Measurements from ENCODE around the gene NANOS1. TPM values are rescaled to one million over a fixed set of nuclear protein-coding genes. Genes with fewer than 3 reads are reported as not detected.

The NANOS1 gene
- total and polyA plus RNA-seq, 10 donors: 0.09 to 0.86 (median 0.40) TPM

DNA sequence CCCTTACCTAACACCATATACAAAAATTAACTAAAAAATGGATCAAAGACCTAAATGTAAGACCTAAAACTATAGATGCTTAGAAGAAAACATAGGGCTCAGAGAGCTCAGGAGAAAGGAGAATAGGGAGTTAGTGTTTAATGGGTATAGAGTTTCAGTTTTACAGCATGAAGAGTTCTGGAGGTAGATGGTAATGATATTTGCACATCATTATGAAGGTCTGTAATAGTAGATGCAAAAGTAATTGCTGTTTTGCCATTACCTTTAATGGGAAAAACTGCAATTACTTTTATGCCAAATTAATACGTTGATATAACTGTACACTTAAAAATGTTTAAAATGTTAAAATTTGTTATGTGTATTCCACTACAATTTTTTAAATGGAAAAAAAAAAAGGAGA, 39.2 kb upstream of the NANOS1 start:
- H3K4me3 ChIP-seq: no peak overlapping the region
- H3K36me3 ChIP-seq: no peaks in the 10 kb centered on the region
- WGBS, 5 donors: 81 to 98% (median 92%) methylated on average over 1 of the region's 1 CpG
- intact Hi-C loops (cut with DNase I; ENCODE audit: low total_unique reads): no loop called here
- no peak for DNase-seq
- no peaks in the 10 kb centered on the region for H3K27me3 ChIP-seq (replicated peaks in 1 of 7)
- H3K9me3 ChIP-seq: peaks cover 0 to 24% (median 17%) of the 10 kb centered on the region in 8 donors
- TF ChIP-seq, protein P1, sequence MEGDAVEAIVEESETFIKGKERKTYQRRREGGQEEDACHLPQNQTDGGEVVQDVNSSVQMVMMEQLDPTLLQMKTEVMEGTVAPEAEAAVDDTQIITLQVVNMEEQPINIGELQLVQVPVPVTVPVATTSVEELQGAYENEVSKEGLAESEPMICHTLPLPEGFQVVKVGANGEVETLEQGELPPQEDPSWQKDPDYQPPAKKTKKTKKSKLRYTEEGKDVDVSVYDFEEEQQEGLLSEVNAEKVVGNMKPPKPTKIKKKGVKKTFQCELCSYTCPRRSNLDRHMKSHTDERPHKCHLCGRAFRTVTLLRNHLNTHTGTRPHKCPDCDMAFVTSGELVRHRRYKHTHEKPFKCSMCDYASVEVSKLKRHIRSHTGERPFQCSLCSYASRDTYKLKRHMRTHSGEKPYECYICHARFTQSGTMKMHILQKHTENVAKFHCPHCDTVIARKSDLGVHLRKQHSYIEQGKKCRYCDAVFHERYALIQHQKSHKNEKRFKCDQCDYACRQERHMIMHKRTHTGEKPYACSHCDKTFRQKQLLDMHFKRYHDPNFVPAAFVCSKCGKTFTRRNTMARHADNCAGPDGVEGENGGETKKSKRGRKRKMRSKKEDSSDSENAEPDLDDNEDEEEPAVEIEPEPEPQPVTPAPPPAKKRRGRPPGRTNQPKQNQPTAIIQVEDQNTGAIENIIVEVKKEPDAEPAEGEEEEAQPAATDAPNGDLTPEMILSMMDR (IDR thresholded peaks at IDR 0.05 in 8 of 11, conservative IDR thresholded peaks at IDR 0.05 in 3 of 11): no peak
- TF ChIP-seq POLR2AphosphoS5 (IDR thresholded peaks at IDR 0.05): no peak
- TF ChIP-seq POLR2A (IDR thresholded peaks at IDR 0.05): no peak
- H3K4me1 ChIP-seq: no peaks in the 10 kb centered on the region
- H3K27ac ChIP-seq: no peak overlapping the region

DNA sequence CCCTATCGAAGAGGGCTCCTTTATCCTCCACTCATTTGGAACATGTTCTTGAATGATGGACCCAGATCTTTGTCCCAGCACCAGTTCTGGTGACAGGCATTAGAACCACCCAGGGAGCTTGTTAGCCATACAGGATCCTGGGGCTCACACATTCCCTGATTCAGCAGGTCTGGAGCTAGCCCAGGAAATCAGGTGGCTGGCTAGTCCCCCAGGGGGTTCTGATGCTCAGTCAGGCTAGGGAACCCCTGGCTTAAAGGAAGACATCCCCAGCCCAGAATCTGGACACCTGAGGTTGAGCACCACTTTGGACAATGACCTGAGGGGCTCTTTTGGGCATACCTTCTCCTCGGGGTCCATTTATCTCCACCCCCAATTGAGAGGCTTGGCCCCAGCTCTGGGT, 37.0 kb upstream of the NANOS1 start:
- intact Hi-C loops (cut with DNase I; ENCODE audit: low total_unique reads): no loop called here
- Histone ChIP-seq H3K4me1 (no peaks in the 10 kb centered on the region), H3K27ac (no peak overlapping the region), H3K36me3 (no peaks in the 10 kb centered on the region), H3K27me3 (replicated peaks in 1 of 7) (no peaks in the 10 kb centered on the region), H3K4me3 (no peak overlapping the region), H3K9me3 (peaks cover 0 to 9% (median 3%) of the 10 kb centered on the region in 8 donors)
- WGBS, 5 donors: 64 to 86% (median 79%) methylated on average over 2 of the region's 2 CpGs
- TF ChIP-seq POLR2AphosphoS5 (IDR thresholded peaks at IDR 0.05): no peak
- TF ChIP-seq, protein P1 (IDR thresholded peaks at IDR 0.05 in 8 of 11, conservative IDR thresholded peaks at IDR 0.05 in 3 of 11): no peak
- no peak for TF ChIP-seq POLR2A (IDR thresholded peaks at IDR 0.05)
- DNase-seq: no peak

DNA sequence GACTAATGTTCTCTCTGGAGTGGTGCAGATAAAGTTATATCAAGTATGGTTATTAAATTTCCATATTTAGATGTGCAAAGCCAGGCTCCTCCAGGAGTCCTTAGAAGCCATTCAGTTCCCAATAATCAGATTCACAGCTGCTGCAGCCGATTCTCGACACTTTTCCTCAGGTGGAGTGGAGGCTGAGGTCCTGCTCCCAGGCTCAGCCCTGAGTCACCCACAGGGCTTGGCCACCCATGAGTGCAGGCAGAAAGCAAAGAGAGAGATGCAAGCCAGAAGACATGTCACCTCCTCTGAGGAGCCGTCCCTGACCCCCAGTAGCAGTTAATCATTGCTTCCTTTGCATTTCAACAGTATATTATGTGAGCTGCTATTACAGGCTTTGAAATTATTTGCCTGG, 36.3 kb upstream of the NANOS1 start:
- H3K27ac ChIP-seq: no peak overlapping the region
- peaks cover 0 to 9% (median 3%) of the 10 kb centered on the region in 8 donors for H3K9me3 ChIP-seq
- no peaks in the 10 kb centered on the region for H3K36me3 ChIP-seq
- 79 to 91% (median 84%) methylated on average over 3 of the region's 3 CpGs for WGBS, 5 donors
- TF ChIP-seq POLR2A (IDR thresholded peaks at IDR 0.05) (no peak), POLR2AphosphoS5 (IDR thresholded peaks at IDR 0.05) (no peak)
- TF ChIP-seq, protein P1 (IDR thresholded peaks at IDR 0.05 in 8 of 11, conservative IDR thresholded peaks at IDR 0.05 in 3 of 11): no peak
- intact Hi-C loops (cut with DNase I; ENCODE audit: low total_unique reads): no loop called here
- no peak overlapping the region for H3K4me3 ChIP-seq
- H3K4me1 ChIP-seq: no peaks in the 10 kb centered on the region
- H3K27me3 ChIP-seq (replicated peaks in 1 of 7): peaks cover 0 to 2% (median 0%) of the 10 kb centered on the region in 7 donors
- no peak for DNase-seq

DNA sequence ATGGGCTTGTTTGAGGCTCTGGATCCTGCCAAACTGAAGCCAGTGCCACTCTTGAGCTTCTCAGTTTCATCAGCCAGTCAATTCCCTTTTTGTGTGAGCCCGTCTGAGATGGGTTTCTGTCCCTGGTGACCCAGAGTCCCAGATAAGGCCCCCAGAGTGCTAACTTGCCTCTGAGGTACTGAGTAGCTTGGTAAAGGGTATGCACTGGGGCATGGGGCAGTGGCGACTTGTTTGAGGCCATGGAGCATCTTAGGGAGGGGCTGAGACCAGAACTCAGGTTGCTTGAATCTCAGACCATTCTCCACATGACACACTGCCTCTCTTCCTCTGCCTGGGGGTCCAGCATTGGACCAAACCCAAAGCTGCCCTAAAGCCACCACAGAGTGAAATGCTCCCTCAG, 35.2 kb upstream of the NANOS1 start:
- Histone ChIP-seq H3K27ac (no peak overlapping the region), H3K9me3 (peaks cover 0 to 5% (median 2%) of the 10 kb centered on the region in 8 donors), H3K4me3 (no peak overlapping the region), H3K4me1 (no peaks in the 10 kb centered on the region), H3K27me3 (replicated peaks in 1 of 7) (peaks cover 0 to 3% (median 0%) of the 10 kb centered on the region in 7 donors), H3K36me3 (no peaks in the 10 kb centered on the region)
- no peak for DNase-seq
- intact Hi-C loops (cut with DNase I; ENCODE audit: low total_unique reads): no loop called here
- TF ChIP-seq, protein P1 (IDR thresholded peaks at IDR 0.05 in 8 of 11, conservative IDR thresholded peaks at IDR 0.05 in 3 of 11): no peak
- no peak for TF ChIP-seq POLR2A (IDR thresholded peaks at IDR 0.05)
- no peak for TF ChIP-seq POLR2AphosphoS5 (IDR thresholded peaks at IDR 0.05)
- WGBS, 5 donors: 70 to 81% (median 74%) methylated on average over 2 of the region's 2 CpGs

Measured in spleen (tissue), 11 donors.